IPS-NIHi7 (cell line): ENCODE data around the gene BNC2.

Experiments
- DNase-seq: peaks from one replicate; pipeline ENCODE4 v3.0.0; 2012; ENCODE audit warnings: mixed read lengths; ENCODE audit errors: extremely low spot score

BNC2 gene

GRCh38 chr9:16715404-16715803 lies 155.1 kb downstream of the BNC2 start:
- DNase-seq: no peak

GRCh38 chr9:16712787-16713186 lies 157.7 kb downstream of the BNC2 start:
- no peak for DNase-seq

- DNase-seq: no peak
Observed at GRCh38 chr9:16710888-16711287, 159.6 kb downstream of the BNC2 start.

GRCh38 chr9:16709924-16710323 lies 160.5 kb downstream of the BNC2 start:
- DNase-seq: no peak

GRCh38 chr9:16708656-16709435 lies 161.6 kb downstream of the BNC2 start:
- peak; percentile 44 for DNase-seq

- DNase-seq: peak; percentile 70
Observed at GRCh38 chr9:16705111-16705604, 165.3 kb downstream of the BNC2 start.

- DNase-seq: peak; percentile 66
Observed at GRCh38 chr9:16704116-16705110, 166.1 kb downstream of the BNC2 start.

- no peak for DNase-seq
Observed at GRCh38 chr9:16701347-16701746, 169.1 kb downstream of the BNC2 start.

GRCh38 chr9:16693616-16694015 lies 176.9 kb downstream of the BNC2 start:
- DNase-seq: no peak

- DNase-seq: no peak
Observed at GRCh38 chr9:16690628-16691027, 179.8 kb downstream of the BNC2 start.

- no peak for DNase-seq
Observed at GRCh38 chr9:16690205-16690604, 180.3 kb downstream of the BNC2 start.

- DNase-seq: no peak
Observed at GRCh38 chr9:16689351-16689938, 181.0 kb downstream of the BNC2 start.

- no peak for DNase-seq
Observed at GRCh38 chr9:16688814-16689213, 181.7 kb downstream of the BNC2 start.

- DNase-seq: no peak
Observed at GRCh38 chr9:16687678-16688369, 182.6 kb downstream of the BNC2 start.

- DNase-seq: no peak
Observed at GRCh38 chr9:16683326-16683725, 187.1 kb downstream of the BNC2 start.

- DNase-seq: no peak
Observed at GRCh38 chr9:16682273-16682672, 188.2 kb downstream of the BNC2 start.

GRCh38 chr9:16681652-16681987 lies 188.8 kb downstream of the BNC2 start:
- no peak for DNase-seq

- no peak for DNase-seq
Observed at GRCh38 chr9:16680975-16681651, 189.4 kb downstream of the BNC2 start.

- no peak for DNase-seq
Observed at GRCh38 chr9:16680541-16680940, 189.9 kb downstream of the BNC2 start.

- DNase-seq: no peak
Observed at GRCh38 chr9:16679327-16679821, 191.1 kb downstream of the BNC2 start.

- no peak for DNase-seq
Observed at GRCh38 chr9:16676519-16676918, 194.0 kb downstream of the BNC2 start.
